Measurements from ENCODE around the gene DHH. TPM values are rescaled to one million over a fixed set of nuclear protein-coding genes. Genes with fewer than 3 reads are reported as not detected.

The DHH gene
- total and polyA plus RNA-seq, 9 of the 15 experiments (the other 6 are each of a cell fraction or from before 2014, with no cell fraction given) = 0.07 to 2.6 (median 0.54) TPM

DNA sequence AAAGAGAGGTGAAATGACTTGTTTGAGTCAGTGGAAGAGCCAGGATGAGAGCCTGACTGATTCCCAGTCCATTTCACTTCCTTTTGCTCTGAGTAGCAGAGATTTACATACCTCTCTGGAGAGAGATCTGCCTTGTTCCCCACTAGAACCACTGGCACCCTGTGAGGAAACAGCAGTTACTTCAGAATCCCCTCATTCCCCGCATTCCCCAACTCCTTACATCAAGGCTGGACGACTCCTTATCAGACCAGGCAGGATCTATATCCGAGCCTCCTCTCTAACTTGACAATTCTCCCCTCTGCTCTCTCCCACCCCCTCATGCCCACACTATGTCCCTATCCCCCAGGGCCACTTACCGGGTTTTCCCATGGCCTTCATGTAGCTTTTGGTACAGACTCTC is 28.5 kb downstream of the DHH start (continued):
- TF ChIP-seq, protein P1, sequence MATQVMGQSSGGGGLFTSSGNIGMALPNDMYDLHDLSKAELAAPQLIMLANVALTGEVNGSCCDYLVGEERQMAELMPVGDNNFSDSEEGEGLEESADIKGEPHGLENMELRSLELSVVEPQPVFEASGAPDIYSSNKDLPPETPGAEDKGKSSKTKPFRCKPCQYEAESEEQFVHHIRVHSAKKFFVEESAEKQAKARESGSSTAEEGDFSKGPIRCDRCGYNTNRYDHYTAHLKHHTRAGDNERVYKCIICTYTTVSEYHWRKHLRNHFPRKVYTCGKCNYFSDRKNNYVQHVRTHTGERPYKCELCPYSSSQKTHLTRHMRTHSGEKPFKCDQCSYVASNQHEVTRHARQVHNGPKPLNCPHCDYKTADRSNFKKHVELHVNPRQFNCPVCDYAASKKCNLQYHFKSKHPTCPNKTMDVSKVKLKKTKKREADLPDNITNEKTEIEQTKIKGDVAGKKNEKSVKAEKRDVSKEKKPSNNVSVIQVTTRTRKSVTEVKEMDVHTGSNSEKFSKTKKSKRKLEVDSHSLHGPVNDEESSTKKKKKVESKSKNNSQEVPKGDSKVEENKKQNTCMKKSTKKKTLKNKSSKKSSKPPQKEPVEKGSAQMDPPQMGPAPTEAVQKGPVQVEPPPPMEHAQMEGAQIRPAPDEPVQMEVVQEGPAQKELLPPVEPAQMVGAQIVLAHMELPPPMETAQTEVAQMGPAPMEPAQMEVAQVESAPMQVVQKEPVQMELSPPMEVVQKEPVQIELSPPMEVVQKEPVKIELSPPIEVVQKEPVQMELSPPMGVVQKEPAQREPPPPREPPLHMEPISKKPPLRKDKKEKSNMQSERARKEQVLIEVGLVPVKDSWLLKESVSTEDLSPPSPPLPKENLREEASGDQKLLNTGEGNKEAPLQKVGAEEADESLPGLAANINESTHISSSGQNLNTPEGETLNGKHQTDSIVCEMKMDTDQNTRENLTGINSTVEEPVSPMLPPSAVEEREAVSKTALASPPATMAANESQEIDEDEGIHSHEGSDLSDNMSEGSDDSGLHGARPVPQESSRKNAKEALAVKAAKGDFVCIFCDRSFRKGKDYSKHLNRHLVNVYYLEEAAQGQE (IDR thresholded peaks at IDR 0.05; ENCODE audit: borderline replicate concordance) = no peak
- TF ChIP-seq, protein P1 (CRISPR knock-in tag; IDR thresholded peaks at IDR 0.05; ENCODE audit: low read depth) = no peak
- TF ChIP-seq, protein P2, sequence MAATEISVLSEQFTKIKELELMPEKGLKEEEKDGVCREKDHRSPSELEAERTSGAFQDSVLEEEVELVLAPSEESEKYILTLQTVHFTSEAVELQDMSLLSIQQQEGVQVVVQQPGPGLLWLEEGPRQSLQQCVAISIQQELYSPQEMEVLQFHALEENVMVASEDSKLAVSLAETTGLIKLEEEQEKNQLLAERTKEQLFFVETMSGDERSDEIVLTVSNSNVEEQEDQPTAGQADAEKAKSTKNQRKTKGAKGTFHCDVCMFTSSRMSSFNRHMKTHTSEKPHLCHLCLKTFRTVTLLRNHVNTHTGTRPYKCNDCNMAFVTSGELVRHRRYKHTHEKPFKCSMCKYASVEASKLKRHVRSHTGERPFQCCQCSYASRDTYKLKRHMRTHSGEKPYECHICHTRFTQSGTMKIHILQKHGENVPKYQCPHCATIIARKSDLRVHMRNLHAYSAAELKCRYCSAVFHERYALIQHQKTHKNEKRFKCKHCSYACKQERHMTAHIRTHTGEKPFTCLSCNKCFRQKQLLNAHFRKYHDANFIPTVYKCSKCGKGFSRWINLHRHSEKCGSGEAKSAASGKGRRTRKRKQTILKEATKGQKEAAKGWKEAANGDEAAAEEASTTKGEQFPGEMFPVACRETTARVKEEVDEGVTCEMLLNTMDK (IDR thresholded peaks at IDR 0.05; ENCODE audit: borderline replicate concordance, insufficient read depth, low read depth, low read length, poor library complexity, severe bottlenecking) = no peak
- TF ChIP-seq NR2C2 (CRISPR knock-in tag; IDR thresholded peaks at IDR 0.05) (no peak), NR2C2 (tag; IDR thresholded peaks at IDR 0.05) (no peak), XRCC5 (IDR thresholded peaks at IDR 0.05; ENCODE audit: low read depth, low read length) (no peak)
